Adipose tissue (tissue), 3 donors: ENCODE data around the gene SORT1. TPM values are rescaled to one million over a fixed set of nuclear protein-coding genes. Genes with fewer than 3 reads are reported as not detected.
"Not testable (repeated sequence)": the region's sequence is repeated elsewhere in the genome, so short reads cannot be mapped to it uniquely, and the experiment has no call there.

Source experiments
- H3K27ac ChIP-seq: one replicate; pipeline ENCODE4 v1.5.1; 2013; ENCODE audit warnings: low read depth, low read length
- WGBS, 3 donors: extraction: QIAGEN DNeasy Blood & Tissue Kit; methylation state at CpG; one replicate each; pipeline ENCODE4 v1.1.7; 2013; 5-methylcytosine and 5-hydroxymethylcytosine counted together
- polyA plus RNA-seq, 3 donors: library from polyadenylated mRNA; stranded (reverse); fragments of 200-250 nt; gene quantifications; one replicate each; pipeline ENCODE4 v1.2.3, GENCODE V29; 2013
- donor health status: healthy with polysubstance abuse.
- donor health status: Bipolar disorder and iron deficiency.
- donor health status: healthy.

The SORT1 gene
- polyA plus RNA-seq, 3 donors: 13.2 to 47.9 (median 24.6) TPM

DNA sequence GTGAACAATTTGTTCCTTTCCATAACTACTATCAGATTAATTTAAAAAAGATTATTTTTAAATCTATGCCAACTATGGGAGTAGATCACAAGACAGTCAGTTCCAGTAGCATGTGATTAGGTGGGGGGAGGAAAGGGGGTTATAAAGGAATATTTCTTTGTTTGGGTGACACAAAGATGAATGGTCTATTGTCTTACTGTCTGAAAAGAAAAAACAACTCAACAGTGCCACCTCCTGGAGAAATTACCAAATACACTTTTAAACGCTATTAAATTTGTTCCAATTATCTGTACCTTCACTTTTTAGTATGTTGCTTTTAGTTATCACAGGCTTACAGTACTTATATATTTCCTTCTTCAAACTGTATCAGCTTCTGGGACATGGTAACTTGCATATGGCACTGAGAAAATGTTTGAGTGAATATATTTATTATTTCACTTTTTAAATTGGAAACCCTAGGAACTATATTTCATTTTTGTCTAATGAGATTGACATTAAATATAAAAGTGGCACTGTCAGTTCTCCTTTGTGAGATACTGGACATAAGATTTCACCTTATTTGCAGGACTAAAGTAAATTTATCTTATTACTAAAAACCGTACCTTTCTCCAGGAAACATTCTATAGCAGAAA lies 1.7 kb upstream of the SORT1 start:
- WGBS, 3 donors: 30 to 39% (median 35%) methylated on average over 2 of the region's 2 CpGs
- H3K27ac ChIP-seq: no peak overlapping the region

DNA sequence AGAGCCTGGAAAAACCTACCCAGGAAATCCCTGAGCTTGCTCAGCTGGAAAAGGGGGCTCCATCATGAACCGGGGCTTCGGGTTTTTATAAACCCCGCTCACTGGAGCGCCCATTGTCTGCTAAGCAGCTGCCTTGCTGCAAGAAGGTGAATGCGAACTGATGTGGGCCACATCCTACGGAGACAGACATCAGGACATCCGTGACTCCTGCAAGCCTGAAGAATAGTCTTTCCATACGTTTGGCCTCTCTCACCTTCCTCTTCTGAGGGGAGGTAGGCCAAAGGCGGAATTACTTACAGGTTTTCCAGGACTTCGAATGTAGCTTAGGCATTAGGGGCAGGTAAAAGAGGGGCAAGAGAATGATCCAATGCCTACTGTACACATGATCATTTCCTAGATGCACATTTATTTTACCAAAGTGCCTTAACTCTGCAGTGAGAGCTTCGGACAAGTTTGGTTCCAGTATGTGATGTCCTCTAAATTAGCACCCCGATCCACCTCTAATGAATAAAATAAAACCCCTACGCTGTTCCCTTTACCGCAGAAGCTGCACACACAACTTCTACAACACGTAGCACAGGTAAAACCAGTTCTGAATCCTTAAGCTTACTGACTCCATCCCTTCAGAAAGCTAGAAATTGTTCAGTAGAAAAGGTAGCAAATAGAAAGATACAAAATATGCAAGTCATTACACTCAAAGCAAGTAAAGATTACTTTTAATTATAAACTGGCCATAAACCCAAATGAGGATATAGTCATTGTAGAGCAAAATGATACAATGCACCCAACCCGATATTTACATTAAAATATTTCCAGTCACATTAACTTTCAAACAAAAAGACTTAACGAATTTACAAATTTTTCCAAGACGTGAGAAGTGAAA lies 866 bp upstream of the SORT1 start:
- WGBS, 3 donors: 37 to 58% (median 53%) methylated on average over 18 of the region's 18 CpGs
- H3K27ac ChIP-seq: no peak overlapping the region

DNA sequence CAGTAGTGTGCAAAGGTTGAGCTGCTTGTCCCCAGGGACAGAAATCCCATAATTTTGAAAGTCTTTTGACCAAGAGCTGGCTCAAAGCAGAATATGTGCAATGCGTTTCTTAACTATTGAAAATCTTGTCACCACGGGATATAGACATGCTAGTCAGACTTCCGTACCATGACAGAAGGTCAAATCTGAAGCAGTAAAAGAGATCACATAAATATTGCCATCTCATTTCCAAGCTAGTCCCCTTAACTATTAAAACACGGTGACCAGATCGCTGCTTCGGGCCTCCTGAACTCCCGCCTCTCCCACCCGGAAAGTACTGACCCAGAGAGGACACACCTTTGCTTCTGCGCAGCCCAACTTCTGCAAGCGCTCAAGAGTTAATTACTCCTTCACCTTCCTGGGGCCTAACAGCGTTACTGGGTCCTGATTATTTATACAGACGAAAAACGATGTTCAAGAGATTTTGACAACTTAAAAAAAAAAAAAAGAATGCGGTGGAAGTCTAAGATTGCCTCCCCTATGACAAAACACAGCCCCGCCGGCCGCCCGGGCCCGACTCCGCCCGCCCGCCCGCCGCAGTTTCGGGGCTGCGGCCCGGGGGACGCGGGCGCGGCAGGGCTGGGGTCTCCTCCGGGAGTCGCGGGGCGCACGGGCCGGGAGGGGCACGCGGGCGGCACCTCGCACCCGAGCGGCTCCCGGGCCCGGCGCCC lies 692 bp downstream of the SORT1 start:
- WGBS, 3 donors: 3 to 6% (median 5%) methylated on average over 46 of the region's 46 CpGs

DNA sequence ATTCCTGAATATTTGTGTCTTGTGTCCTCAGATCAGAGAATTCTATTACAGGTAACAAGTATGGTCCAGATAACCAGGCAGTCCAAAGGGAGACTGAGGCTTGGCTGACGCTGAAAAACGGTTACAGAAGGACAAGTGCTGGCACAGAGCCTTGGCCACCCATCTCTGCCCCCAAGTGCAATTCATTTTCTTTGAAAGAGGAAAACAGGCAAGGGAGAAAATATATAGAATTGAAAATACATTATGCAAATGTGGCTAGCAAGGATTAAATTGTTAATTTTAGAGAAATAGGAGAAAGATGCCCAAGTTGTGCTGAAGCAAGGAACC lies 1.2 kb downstream of the SORT1 start:
- 18 to 30% (median 29%) methylated on average over 2 of the region's 2 CpGs for WGBS, 3 donors
- no peak overlapping the region for H3K27ac ChIP-seq

More for the DNA sequence above, 692 bp downstream of the SORT1 start:
- H3K27ac ChIP-seq: no peak overlapping the region

DNA sequence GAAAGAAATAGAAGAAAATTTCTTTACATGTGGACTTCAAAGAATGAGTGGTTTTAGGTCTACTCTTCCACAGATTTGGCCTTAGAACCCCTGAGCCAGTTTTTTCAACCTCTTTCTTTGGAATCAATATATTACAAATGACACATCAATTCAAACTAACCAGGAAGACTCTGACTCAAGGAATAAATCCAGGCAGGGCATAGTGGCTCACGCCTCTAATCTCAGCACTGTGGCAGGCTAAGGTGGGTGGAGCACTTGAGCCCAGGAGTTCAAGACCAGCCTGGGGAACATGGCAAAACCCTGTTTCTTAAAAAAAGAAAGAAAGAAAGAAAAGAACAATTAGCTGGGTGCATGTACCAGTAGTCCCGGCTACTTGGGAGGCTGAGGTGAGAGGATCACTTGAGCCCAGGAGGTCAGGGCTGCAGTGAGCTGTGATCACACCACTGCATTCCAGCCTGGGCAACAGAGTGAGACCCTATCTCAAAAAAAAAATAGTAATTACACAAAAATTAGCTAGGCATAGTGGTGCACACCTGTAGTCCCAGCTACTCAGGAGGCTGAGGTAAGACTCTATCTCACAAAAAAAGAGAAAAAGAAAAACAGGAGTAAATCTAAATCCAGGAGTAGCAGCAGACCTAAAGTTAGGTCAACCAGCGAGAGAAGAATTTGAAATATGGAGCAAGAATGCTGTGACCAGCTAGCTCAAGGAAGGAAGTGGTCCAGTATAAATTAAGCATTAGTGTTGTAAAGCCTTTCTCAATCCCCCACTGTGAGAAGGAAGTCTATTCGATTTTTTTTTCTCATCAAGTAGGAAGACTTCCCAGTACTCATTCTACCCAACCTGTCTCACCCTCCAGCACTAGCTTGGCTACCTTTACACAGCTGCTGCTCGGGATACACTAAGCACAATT lies 1.9 kb downstream of the SORT1 start:
- 52 to 56% (median 54%) methylated on average over 5 of the region's 5 CpGs for WGBS, 3 donors
- H3K27ac ChIP-seq: no peak overlapping the region

DNA sequence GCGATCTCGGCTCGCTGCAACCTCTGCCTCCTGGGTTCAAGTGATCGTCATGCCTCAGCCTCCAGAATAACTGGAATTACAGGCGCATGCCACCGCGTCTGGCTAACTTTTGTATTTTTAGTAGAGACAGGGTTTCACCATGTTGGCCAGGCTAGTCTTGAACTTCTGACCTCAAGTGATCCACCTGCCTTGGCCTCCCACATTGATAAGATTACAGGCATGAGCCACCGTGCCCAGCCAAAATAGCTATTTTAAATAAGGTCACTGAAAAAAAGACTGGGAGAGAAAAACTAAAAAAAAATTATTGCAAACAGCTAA lies 2.5 kb downstream of the SORT1 start:
- not testable (repeated sequence) for H3K27ac ChIP-seq
- WGBS, 3 donors: 65 to 72% (median 69%) methylated on average over 8 of the region's 8 CpGs

DNA sequence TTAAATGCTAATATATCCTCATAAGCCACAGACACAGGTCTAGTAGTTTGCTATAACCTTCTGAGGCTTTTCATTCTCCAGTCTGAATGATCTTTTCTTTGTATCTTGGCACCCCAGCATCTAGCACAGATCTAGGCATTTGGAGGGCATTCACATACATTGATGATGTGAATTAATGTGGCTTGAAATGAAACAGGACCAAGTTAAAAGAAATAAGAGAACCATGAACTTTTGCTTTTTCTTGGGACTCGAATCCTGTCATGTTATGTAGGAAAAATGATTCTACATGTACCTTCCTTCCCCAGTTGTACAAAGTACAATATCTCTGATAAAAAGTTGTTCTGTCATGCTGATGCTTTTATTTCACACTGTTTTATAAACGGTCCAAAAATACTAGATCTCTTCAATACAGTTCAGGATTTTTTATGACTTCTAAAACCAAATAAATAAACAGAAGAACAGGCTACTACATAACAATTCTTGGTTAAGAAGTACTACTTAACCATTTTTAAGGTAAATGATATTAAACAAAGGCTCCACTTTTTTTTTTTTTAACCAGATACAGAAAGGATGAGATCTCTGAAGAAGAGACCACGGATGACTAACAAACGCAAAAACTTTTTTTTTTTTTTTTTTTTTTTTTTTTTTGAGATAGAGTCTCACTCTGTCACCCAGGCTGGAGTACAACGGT lies 3.0 kb downstream of the SORT1 start:
- 60 to 81% (median 73%) methylated on average over 5 of the region's 5 CpGs for WGBS, 3 donors
- H3K27ac ChIP-seq: no peak overlapping the region

DNA sequence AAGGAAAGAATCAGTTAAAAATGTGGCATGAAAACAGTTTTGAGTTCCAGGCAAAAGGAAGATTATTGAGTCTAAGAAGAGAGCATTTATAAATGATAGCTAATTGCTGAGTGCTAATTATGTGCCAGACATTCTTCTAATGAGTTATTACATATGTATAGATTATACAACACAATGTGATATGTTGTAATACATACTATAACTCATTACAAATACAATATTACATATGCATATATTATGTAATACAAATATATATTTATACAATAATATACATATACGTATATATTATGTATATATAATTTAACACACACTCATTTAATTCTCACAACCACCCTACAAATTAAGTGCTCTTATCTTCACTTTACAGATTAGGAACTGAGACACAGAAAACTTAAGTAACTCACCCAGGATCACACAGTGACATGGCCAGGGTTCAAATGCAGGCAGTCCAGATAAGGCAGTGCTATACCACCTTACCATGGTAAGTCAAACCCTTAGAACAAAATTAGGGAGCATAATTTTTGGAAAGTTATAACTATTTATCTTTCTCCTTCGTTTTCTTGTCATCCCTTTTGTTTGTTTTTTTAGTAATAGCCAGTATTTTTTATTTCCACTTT lies 4.0 kb downstream of the SORT1 start:
- 52 to 65% (median 63%) methylated on average over 2 of the region's 2 CpGs for WGBS, 3 donors
- no peak overlapping the region for H3K27ac ChIP-seq

DNA sequence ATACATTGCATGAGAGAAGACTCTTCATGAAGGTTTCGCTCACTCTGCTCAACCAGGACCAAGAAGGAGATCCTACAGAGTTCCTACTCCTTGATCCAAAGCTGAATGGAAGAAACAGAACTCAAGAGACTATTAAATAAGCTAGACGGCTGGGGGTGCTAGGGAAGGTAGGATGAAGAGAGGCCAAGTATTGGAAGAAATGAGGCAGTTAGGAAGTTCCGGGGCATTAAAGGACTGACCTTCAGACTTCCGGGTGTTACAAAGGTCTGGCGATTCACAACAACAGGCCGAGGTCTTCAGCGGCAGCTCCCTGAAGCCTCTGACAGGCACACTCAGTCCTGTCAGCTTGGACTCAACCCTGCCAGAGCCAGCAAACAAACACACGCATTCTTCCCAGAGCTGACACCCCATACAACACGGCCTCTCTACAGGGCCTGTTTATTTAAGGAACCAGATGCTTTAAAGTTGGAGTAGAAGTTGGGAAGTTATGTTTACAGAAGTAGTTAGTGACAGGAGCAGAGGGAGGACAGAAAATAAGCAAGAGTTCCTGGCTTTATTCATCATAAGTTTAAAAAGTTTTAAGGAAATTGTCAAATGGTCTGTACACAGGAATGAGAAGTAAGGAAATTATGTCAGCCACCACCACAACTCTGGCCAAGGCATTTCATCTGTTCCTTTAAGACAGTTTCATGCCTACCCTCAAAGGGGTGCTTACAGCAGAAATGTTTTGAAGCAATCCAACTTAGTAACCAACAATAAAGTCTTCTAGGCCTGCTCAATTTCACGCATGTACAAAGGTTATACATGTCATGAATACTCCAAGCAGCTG lies 4.7 kb downstream of the SORT1 start:
- WGBS, 3 donors: 34 to 45% (median 37%) methylated on average over 10 of the region's 10 CpGs

DNA sequence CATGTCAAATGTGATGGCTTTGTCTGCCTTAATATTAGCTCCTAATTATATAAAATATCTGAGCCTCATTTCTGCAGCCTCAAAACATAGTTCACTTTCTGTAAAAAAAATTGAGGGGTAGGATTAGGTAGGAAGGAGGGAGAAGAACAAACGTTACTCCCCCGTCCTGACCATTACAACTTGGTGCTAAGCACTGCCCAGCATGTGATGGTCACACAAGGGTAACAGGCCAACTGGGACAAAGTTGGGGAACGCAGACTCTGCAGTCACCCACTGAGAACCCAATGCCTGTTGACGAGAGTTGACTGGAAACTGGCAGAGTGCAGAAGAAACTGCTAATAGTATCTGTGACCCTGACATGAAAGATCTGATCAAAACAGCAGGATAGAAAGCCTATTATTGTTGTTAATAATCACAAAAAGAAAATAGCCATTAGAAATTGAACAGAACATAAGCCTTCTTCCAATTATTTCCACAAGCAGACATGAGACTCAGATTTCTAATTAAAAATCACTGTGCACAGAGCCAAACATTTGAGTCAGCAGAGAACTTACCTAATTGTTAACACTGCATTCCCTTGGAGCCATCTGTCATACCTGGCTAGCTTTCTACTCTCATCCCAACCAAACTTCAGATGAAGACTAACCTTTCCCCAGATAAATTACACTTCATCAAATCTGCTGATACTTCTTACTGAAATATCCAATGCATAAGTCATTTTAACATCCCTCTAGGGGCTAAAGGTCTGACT lies 5.5 kb downstream of the SORT1 start:
- H3K27ac ChIP-seq: no peak overlapping the region
- 47 to 66% (median 66%) methylated on average over 4 of the region's 4 CpGs for WGBS, 3 donors

More for the DNA sequence above, 4.7 kb downstream of the SORT1 start:
- peak overlapping the region; percentile 48 for H3K27ac ChIP-seq

DNA sequence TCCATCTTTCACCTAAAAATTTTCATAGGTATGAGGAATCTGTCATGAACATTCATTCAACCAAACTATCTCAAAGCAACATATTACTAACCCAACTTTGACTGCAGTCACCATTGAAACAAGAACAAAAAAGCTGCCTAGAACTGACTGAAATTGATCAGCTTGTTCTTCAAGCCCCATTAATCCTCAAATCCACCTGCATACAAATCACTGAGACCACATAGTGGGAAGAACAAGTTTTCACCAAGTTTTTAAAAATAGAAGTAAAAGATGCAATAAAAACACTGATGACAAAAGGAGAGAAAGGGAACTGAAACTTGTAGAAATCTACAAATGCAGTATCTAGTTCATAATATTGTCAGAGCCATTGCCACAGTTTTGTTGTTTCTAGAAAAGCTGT lies 6.1 kb downstream of the SORT1 start:
- H3K27ac ChIP-seq: no peak overlapping the region

DNA sequence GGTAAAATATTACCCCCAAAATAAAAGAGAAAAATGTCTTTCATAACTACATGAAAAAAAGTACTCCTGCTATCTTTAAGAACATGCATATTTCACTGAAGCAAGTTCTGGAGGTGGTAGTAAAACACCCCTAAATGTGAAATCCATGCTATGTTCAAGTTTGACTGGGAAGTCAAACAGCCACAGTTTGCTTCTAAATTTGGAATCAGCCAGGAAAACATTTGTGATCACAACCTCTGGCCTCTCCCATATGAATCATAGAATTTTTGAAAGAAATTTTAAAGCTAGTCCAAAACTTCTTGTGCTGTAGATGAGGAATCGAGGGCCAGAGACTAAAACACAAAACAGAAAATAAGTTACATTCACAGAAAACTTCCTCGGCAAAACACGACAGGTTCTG lies 6.6 kb downstream of the SORT1 start:
- WGBS, 3 donors: 9 to 68% (median 10%) methylated on average over 3 of the region's 3 CpGs
- no peak overlapping the region for H3K27ac ChIP-seq

DNA sequence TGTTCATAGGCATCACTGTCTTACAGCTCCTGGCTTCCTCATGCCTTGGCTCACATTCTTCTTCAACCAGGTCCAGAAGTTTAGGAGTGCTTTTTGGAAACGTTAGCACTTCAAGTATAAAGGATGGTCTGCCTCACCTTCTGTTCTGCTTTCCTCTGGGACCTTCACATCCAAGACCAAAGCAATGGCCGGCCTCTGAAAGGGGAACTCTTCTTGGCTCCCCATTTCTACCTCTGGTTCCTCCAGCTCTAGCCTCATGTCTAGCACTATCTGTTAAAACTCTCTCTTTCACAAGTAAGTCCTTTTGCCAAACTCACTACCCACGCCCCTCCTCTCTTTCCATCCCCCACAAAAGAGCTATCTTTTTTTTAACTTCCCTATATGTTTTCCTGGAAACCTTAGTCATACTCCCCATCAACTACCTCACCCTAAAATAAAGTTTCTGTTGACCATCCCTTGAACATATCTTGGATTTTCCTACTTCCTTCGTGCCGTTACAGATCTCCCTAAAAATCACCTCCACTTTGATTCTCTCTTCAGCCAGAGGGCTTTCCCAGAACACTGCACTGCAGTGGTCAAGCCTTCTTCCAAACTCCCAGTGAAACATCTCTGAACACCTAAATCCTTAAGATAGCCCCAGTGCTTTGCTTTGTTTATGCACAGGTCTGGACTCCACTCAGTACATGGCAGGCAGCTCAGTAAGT lies 7.9 kb downstream of the SORT1 start:
- WGBS, 3 donors: 51 to 82% (median 57%) methylated on average over 5 of the region's 5 CpGs
- H3K27ac ChIP-seq: no peak overlapping the region

DNA sequence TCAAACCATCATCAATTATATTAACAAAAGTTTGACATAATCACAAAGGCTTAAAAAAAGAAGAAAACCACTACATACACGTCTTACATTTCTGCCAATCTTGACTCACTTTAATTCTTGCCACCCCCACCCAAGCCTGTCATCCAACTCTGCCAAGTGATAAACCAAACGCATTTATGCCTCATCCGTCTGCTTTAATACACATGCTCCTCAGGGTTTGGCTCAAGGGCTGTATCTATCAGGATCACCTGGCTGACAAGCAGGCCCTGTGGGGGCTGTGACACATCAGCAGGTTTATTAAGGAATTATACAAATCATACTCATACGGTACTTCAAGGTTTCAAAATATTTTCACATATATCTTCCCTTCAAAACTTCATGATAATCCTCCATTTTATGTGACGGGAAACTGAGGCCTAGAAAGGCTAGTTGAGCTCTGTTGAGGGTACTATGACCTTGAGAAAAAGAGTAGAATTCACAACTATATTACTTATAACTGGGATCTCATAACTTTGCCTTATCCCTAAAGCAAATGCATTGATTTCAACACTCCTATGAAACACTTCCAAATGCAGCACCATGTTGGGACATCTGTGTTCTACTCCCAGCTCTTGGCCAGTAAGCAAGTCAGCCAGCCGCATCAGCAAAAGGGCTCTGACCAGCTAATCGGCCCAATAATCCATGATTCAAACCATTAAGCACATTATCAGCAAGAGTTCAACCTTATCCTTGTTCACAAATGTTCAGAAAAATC lies 8.7 kb downstream of the SORT1 start:
- 64 to 77% (median 75%) methylated on average over 7 of the region's 7 CpGs for WGBS, 3 donors
- H3K27ac ChIP-seq: no peak overlapping the region

DNA sequence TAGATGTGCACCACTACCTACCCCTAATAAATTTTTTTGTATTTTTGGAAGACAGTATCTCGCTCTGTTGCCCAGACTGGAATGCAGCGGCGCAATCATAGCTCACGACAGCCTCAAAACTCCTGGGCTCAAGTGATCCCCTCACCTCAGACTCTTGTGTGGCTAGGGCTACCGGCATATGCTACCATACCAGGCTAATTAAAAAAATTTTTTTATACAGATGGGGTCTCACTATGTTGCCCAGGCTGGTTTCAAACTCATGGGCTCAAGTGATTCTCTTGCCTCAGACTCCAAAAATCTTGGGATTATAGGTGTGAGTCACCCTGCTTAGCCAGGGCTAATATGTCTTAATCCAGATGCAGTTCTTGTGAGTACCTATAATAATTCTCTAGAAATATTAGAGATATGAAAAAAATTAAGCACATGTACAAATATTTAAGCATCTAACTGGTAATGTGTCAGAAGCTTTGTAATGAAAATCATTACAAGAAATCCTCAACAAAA lies 9.5 kb downstream of the SORT1 start:
- WGBS, 3 donors: 97% methylated on average over 5 of the region's 5 CpGs
- H3K27ac ChIP-seq: no peak overlapping the region
